ENCODE data around the gene SPINK7. TPM values are rescaled to one million over a fixed set of nuclear protein-coding genes. Genes with fewer than 3 reads are reported as not detected.

SPINK7 gene
- not detected in 2 replicates for total RNA-seq

GRCh38 chr5:148312153-148312552 is at the start of gene SPINK7:
SPINK7 (plus strand) TSS chr5:148312423; CDS start chr5:148312484, 61 bp downstream.

GRCh38 chr5:148268566-148268965 is 43.7 kb upstream of the SPINK7 start, which contains the start of gene SPINK13:
SPINK13 (plus strand) TSS chr5:148268794; CDS start chr5:148270073, 1,279 bp downstream.

GRCh38 chr5:148335259-148335658 is 23.0 kb downstream of the SPINK7 start, which contains the start of gene SPINK9:
SPINK9 (plus strand) TSS chr5:148335559; CDS start chr5:148335614, 55 bp downstream.

Other genes starting within 250 kb of the SPINK7 start
- not detected in 2 replicates for gene SPINK5, start 248.4 kb upstream of the SPINK7 start, total RNA-seq
- gene SPINK14, start 143.9 kb upstream of the SPINK7 start, total RNA-seq: not detected in 2 replicates
- not detected in 2 replicates for gene SPINK6, start 109.4 kb upstream of the SPINK7 start, total RNA-seq
- gene MARCOL, start 73.9 kb upstream of the SPINK7 start, total RNA-seq: not detected in 2 replicates
- gene SPINK13, start 43.6 kb upstream of the SPINK7 start, total RNA-seq: 0.25 TPM in 1 of 2 replicates, not detected in the other
- not detected in 2 replicates for gene SPINK9, start 23.1 kb downstream of the SPINK7 start, total RNA-seq
- 15.2 and 24.8 TPM in 2 replicates for gene FBXO38, start 71.5 kb downstream of the SPINK7 start, total RNA-seq

All from mesangial cell (primary cell).